ENCODE results near the gene AGK. TPM values are rescaled to one million over a fixed set of nuclear protein-coding genes. Genes with fewer than 3 reads are reported as not detected.

AGK gene
- total RNA-seq, 1 donor from 2014 or later, result 28.6 TPM

GRCh38 chr7:141630621-141631020 lies 79.4 kb downstream of the AGK start:
- H3K4me3 ChIP-seq (ENCODE audit: insufficient read depth, low read depth, low read length), result no peak overlapping the region
- no peak for DNase-seq (ENCODE audit: low read depth)
- H3K36me3 Mint-ChIP-seq (ENCODE audit: low read depth, unreplicated experiment), result peaks cover 6% of the 10 kb centered on the region
- no peak overlapping the region for H3K27ac Mint-ChIP-seq (ENCODE audit: unreplicated experiment)
- FAIRE-seq, result no peak
- no peaks in the 10 kb centered on the region for H3K79me2 ChIP-seq (ENCODE audit: insufficient read depth, low read length)
- no peak overlapping the region for H3K4me3 Mint-ChIP-seq (ENCODE audit: unreplicated experiment)
- no peaks in the 10 kb centered on the region for H3K9me3 ChIP-seq (ENCODE audit: insufficient read depth, low read depth, low read length)
- no peaks in the 10 kb centered on the region for H3K27me3 ChIP-seq (ENCODE audit: insufficient read depth, low read length)
- no peak overlapping the region for H3K4me2 ChIP-seq (ENCODE audit: low read length)
- H4K20me1 ChIP-seq (ENCODE audit: insufficient read depth, low read length), result no peaks in the 10 kb centered on the region
- H2AFZ ChIP-seq (ENCODE audit: low read depth, low read length), result no peak overlapping the region
- no peaks in the 10 kb centered on the region for H3K27me3 Mint-ChIP-seq (ENCODE audit: low read depth, unreplicated experiment)
- H3K9ac ChIP-seq (ENCODE audit: low read length), result no peak overlapping the region
- no peaks in the 10 kb centered on the region for H3K4me1 Mint-ChIP-seq (ENCODE audit: low read depth, unreplicated experiment)
- H3K27ac ChIP-seq (ENCODE audit: low read depth, low read length), result no peak overlapping the region
- H3K4me1 ChIP-seq (ENCODE audit: insufficient read depth, low read length), result no peaks in the 10 kb centered on the region
- H3K36me3 ChIP-seq (ENCODE audit: insufficient read depth, low read length), result peaks cover 3% of the 10 kb centered on the region
- no peaks in the 10 kb centered on the region for H3K9me3 Mint-ChIP-seq (ENCODE audit: unreplicated experiment)
- TF ChIP-seq EZH2 (IDR thresholded peaks at IDR 0.05; ENCODE audit: insufficient read depth, low read length), result no peak
- TF ChIP-seq CTCF (IDR thresholded peaks at IDR 0.05; ENCODE audit: insufficient read depth, low read depth, low read length), result no peak

GRCh38 chr7:141631525-141631924 lies 80.3 kb downstream of the AGK start:
- FAIRE-seq, result no peak
- TF ChIP-seq CTCF (IDR thresholded peaks at IDR 0.05; ENCODE audit: insufficient read depth, low read depth, low read length) (no peak), EZH2 (IDR thresholded peaks at IDR 0.05; ENCODE audit: insufficient read depth, low read length) (no peak)
- DNase-seq (ENCODE audit: low read depth), result no peak

GRCh38 chr7:141634065-141634464 lies 82.9 kb downstream of the AGK start:
- Histone ChIP-seq H2AFZ (ENCODE audit: low read depth, low read length) (no peak overlapping the region), H3K27me3 (ENCODE audit: insufficient read depth, low read length) (no peaks in the 10 kb centered on the region), H3K79me2 (ENCODE audit: insufficient read depth, low read length) (no peaks in the 10 kb centered on the region), H3K9ac (ENCODE audit: low read length) (no peak overlapping the region), H3K36me3 (ENCODE audit: insufficient read depth, low read length) (no peaks in the 10 kb centered on the region), H3K27ac (ENCODE audit: low read depth, low read length) (no peak overlapping the region), H4K20me1 (ENCODE audit: insufficient read depth, low read length) (no peaks in the 10 kb centered on the region), H3K9me3 (ENCODE audit: insufficient read depth, low read depth, low read length) (no peaks in the 10 kb centered on the region), H3K4me1 (ENCODE audit: insufficient read depth, low read length) (no peaks in the 10 kb centered on the region), H3K4me3 (ENCODE audit: insufficient read depth, low read depth, low read length) (no peak overlapping the region), H3K4me2 (ENCODE audit: low read length) (no peak overlapping the region)
- Mint-ChIP-seq H3K4me1 (ENCODE audit: low read depth, unreplicated experiment) (no peaks in the 10 kb centered on the region), H3K36me3 (ENCODE audit: low read depth, unreplicated experiment) (peaks cover 6% of the 10 kb centered on the region), H3K27me3 (ENCODE audit: low read depth, unreplicated experiment) (no peaks in the 10 kb centered on the region), H3K9me3 (ENCODE audit: unreplicated experiment) (no peaks in the 10 kb centered on the region), H3K27ac (ENCODE audit: unreplicated experiment) (no peak overlapping the region), H3K4me3 (ENCODE audit: unreplicated experiment) (no peak overlapping the region)
- FAIRE-seq, result no peak
- no peak for DNase-seq (ENCODE audit: low read depth)
- TF ChIP-seq EZH2 (IDR thresholded peaks at IDR 0.05; ENCODE audit: insufficient read depth, low read length) (no peak), CTCF (IDR thresholded peaks at IDR 0.05; ENCODE audit: insufficient read depth, low read depth, low read length) (no peak)

More at GRCh38 chr7:141631525-141631924, 80.3 kb downstream of the AGK start:
- Histone ChIP-seq H3K27ac (ENCODE audit: low read depth, low read length) (no peak overlapping the region), H3K4me2 (ENCODE audit: low read length) (no peak overlapping the region), H3K27me3 (ENCODE audit: insufficient read depth, low read length) (no peaks in the 10 kb centered on the region), H4K20me1 (ENCODE audit: insufficient read depth, low read length) (no peaks in the 10 kb centered on the region), H3K9ac (ENCODE audit: low read length) (no peak overlapping the region), H3K36me3 (ENCODE audit: insufficient read depth, low read length) (no peaks in the 10 kb centered on the region), H2AFZ (ENCODE audit: low read depth, low read length) (no peak overlapping the region), H3K9me3 (ENCODE audit: insufficient read depth, low read depth, low read length) (no peaks in the 10 kb centered on the region), H3K4me3 (ENCODE audit: insufficient read depth, low read depth, low read length) (no peak overlapping the region), H3K4me1 (ENCODE audit: insufficient read depth, low read length) (no peaks in the 10 kb centered on the region), H3K79me2 (ENCODE audit: insufficient read depth, low read length) (no peaks in the 10 kb centered on the region)
- peaks cover 6% of the 10 kb centered on the region for H3K36me3 Mint-ChIP-seq (ENCODE audit: low read depth, unreplicated experiment)
- no peaks in the 10 kb centered on the region for H3K9me3 Mint-ChIP-seq (ENCODE audit: unreplicated experiment)
- H3K27ac Mint-ChIP-seq (ENCODE audit: unreplicated experiment), result no peak overlapping the region
- no peaks in the 10 kb centered on the region for H3K4me1 Mint-ChIP-seq (ENCODE audit: low read depth, unreplicated experiment)
- no peaks in the 10 kb centered on the region for H3K27me3 Mint-ChIP-seq (ENCODE audit: low read depth, unreplicated experiment)
- no peak overlapping the region for H3K4me3 Mint-ChIP-seq (ENCODE audit: unreplicated experiment)
